GM21576 (cell line): ENCODE data around the gene MYH6.
"Not testable (repeated sequence)": the region's sequence is repeated elsewhere in the genome, so short reads cannot be mapped to it uniquely, and the experiment has no call there.

Experiments
- ATAC-seq: cut with Tn5 transposase; IDR thresholded peaks from one replicate; pipeline ENCODE4 v1.9.1; 2021; ENCODE audit warnings: mild to moderate bottlenecking, moderate library complexity; ENCODE audit not compliant: unreplicated experiment

Gene MYH6

GRCh38 chr14:23399591-23399990 is 8.5 kb downstream of the MYH6 start:
- ATAC-seq = no peak

DNA sequence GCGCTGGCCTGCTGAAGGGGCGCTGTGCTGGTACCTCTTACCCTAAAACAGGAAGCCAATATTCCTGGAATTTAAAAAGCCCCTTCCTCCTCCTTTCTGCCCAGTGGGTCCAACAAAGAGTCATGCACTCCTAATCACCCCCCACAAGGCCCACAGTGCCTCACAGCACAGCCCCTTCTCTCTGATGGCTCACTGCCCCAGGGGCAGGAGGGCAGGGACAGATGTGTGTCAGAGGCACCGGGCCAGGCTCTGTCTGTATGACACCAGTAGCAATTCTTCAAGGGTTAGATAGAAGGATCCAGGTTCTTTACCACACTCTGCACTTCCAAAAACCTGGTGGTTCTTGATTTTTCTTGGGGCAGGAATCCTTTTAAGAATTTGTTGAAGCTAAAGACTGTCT is 8.9 kb downstream of the MYH6 start:
- no peak for ATAC-seq

DNA sequence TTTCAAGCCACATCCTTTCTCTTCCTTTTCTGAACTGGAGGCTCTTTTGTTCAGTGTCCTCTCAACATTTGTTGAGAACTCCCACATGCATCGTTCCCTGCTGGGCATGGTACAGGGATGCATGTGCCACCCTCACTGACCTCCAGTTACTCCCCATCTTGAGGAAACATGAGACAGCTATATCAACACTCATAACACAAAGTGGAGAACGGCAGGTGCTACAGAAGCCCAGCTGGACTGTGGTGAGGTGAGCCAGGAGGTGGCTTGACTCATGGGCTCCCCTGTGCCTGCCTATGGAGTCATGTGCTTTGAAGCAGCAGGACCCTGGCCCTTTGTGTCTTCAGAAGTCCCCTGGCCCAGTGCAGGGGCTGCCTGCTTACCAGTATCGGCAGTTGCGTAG is 9.7 kb downstream of the MYH6 start:
- no peak for ATAC-seq

DNA sequence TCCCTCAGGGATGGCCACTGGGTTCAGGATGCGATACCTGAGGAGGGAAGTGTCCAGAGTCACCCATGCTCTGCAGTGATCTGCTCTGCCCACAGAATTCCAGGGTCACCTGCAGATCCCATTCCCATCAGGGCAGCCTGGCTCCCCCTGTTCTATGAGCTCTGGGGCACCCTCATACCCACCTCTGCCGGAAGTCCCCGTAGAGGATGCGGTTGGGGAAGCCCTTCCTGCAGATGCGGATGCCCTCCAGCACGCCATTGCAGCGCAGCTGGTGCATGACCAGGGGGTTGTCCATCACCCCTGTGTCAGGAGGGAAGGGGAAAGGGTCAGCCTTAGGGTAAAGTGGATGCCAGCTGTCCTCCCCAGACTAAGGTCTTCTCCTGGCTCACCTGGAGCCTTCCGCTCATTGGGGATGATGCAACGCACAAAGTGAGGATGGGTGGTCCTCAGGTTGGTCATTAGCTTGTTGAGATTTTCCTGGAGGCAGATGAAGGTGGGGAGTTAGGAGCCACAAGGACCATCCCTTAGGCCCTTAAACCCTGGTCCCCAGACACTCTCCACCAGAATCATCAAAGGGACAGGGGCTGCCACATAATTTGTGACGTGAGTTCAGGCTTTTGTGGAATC is 11.2 kb downstream of the MYH6 start:
- ATAC-seq = no peak

- no peak for ATAC-seq
These were observed 11.9 kb downstream of the MYH6 start for GRCh38 chr14:23396126-23396525.

DNA sequence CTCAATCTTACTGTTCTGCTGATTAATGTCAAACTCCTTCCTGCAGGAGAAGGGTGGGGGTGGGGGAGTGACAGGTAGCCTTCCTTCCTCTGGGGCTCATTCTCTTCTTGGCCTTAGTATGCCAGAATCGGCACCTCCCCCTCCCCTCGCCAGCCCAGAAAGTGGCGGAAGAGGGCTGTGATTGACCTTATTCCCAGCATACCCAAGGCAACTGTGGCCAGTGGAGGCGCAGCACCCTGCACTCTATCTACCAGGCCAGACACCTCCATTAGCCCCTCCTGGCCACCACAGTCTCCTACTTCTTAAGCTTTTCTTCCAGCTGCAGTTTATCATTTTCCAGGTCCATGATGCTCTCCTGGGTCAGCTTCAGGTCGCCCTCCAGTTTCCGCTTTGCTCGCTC is 15.5 kb downstream of the MYH6 start:
- no peak for ATAC-seq

GRCh38 chr14:23389871-23390270 is 18.2 kb downstream of the MYH6 start:
- not testable (repeated sequence) for ATAC-seq

DNA sequence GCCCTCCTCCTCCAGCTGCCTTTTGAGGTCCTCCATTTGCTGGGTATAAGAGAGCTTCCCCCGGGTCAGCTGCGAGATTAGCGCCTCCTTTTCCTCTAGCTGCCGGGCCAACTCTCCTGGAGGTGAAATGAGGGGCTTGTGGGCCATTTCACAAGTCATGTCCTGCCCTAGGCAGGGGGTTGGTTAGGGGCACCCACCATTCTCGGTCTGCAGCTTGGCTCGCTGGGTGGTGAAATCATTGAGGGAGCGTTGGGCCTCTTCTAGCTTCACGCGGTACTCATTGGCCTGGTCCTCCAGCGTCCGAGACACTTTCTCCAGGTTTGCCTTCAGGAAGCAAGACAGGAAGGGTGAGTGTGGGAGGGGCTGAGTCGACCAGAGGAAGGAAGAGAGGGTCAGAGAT is 18.7 kb downstream of the MYH6 start:
- ATAC-seq = no peak

GRCh38 chr14:23388996-23389395 is 19.1 kb downstream of the MYH6 start:
- ATAC-seq = no peak

DNA sequence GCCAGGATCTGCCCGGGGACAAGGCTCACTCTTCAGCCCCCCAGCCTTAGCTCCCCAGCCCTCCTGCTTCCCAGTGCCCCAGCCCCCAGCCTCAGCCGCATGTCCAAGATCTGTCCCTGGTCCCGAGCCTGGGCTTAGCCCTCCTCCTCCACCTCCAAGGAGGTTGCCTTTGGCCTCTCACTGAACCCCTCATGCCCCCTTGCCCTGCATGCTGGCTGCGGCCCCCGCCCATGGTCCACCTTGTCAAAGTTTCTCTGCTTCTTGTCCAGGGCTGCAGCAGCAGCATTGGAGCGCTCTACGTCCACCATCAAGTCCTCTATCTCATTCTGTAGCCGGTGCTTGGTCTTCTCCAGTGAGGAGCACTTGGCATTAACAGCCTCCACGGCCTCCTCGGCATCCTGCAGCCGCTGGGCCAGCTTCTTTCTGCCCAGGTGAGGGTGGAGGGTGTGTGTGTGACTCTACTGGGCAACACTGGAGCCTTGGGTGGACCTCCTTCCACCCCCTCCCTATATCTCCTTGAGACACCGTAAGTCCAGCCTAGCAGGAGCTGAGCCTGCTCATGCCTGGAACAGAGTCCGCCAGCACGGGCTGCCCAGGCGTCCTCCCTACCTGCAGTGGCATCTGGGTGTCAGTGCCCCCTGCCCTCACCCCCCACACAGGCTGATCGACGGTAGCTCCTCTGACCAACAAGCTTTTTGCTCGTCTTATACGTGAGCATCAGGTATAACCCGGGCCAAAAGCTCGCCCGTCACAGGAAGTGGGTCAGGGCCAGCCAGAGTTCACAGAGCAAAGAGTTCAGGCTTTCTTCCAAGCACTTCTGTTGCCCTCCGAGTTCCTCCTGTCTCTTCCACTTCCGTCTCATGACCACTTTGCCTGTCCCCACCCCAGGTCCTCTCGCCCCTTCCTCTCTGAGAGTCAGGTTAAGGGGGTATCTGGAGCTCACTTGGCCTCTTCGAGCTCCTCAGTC is 19.9 kb downstream of the MYH6 start:
- ATAC-seq = no peak

GRCh38 chr14:23386999-23387398 is 21.1 kb downstream of the MYH6 start:
- no peak for ATAC-seq

DNA sequence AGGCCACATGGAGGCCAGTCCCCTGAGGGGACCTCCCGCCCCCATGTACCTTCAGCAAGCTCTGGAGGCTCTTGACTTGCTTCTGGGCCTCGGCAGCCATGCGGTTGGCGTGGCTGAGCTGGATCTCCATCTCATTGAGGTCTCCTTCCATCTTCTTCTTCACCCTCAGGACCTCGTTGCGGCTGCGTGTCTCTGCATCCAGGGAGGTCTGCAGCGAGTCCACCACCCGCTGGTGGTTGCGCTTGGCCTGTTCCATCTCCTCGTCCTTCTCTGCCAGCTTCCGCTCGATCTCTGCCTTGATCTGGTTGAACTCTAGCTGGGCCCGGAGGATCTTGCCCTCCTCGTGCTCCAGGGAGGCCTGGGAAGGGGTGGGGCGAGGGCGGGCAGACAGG is 21.8 kb downstream of the MYH6 start:
- not testable (repeated sequence) for ATAC-seq

DNA sequence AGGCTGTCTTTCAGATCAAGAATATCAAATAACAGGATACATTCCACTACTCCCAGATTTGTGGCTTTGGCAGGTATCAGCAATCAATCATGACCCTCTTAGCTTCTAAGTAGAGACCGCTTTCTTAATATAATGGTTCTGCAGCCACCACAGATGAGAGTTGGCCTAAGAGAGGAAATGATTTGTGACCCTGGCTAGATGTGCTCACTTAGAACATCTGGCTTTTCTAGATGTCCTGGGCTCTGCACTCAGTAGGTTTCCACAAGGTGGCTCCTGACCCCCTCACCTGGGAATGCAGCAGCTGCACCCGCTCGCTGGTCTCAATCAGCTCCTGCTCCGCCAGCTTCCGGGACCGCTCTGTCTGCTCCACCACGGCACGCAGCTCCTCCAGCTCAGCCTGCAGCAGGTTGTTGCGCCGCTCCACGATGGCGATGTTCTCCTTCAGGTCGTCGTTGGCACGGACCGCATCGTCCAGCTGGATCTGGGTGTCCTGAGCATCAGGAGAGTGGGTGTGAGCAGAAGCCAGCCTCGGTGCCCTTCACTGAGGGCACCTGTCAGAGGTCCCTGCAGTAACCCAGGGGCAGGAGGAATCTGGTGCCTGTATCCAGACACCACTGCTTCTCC is 22.3 kb downstream of the MYH6 start:
- no peak for ATAC-seq

GRCh38 chr14:23385244-23385641 is 22.8 kb downstream of the MYH6 start:
- no peak for ATAC-seq

- no peak for ATAC-seq
These were observed 23.6 kb downstream of the MYH6 start for GRCh38 chr14:23384364-23385080.

DNA sequence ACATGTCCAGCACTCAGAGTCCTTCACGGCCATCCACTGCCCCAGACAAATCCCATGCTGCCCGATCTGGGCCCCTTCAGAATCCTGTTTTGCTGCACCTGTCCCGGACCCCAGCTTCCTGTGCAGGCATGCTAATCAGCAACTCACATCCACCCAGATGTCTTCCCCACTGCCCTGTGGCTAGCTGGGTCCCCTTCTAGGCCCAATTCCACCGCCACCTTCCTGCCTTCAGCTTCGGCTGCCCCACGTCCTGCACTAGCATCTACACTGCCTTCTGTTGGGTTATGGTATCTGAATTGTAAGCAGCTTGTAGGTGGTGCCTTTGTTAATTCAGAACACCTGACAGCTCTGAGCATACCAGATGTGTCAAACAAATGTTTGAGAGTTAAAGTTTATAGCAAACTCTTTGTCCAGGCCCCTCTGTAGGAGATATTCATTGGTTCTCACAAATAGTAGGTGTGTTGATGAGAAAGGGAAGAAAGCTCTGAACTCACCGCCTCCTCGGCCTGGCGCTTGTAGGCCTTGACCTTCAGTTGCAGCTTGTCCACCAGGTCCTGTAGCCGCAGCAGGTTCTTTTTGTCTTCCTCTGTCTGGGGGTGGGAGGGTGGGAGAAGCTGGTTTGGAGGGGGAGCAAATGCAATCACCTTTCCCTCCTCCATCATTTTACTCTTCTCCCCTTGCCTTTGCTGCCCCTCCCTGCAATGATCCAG is 25.2 kb downstream of the MYH6 start:
- no peak for ATAC-seq

GRCh38 chr14:23382276-23382675 is 25.8 kb downstream of the MYH6 start:
- no peak for ATAC-seq

DNA sequence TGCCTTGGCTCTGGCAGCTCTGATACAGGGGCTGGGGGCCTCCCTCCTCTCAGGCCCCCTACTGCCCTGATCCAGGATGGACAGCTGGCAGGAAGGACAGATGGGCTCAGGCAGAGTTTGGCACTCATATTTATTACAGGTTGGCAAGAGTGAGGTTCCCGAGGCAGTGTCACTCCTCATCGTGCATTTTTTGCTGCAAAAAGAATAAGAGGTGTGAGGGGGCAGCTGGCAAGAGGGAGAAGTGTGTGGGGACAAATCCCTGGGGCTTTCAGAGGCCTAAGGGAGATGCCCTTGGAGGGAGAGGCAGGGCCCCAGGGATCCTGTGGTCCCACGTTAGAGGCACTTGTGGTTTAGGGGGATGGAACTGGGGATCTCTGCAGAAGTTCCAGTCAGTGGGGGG is 26.2 kb downstream of the MYH6 start:
- no peak for ATAC-seq

DNA sequence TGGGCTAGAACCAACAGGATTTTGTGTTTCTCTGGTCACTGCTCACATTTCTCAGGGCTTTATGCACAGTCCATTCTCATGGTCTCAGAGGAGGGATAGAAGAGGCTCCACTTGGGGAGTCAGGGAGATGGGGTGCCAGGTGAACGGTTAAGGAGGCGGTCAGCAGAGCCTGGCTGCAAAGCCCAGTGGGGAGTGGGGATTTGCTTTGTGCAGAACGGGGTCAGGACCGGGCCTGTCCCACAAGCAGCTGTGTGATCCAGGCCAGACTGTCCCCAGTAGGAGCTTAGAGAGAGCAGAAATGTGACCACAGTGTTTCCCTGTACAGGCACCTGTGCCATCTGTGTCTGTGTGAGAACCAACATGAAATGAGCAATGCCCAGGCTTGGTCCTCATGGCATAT is 27.1 kb downstream of the MYH6 start:
- ATAC-seq = no peak

DNA sequence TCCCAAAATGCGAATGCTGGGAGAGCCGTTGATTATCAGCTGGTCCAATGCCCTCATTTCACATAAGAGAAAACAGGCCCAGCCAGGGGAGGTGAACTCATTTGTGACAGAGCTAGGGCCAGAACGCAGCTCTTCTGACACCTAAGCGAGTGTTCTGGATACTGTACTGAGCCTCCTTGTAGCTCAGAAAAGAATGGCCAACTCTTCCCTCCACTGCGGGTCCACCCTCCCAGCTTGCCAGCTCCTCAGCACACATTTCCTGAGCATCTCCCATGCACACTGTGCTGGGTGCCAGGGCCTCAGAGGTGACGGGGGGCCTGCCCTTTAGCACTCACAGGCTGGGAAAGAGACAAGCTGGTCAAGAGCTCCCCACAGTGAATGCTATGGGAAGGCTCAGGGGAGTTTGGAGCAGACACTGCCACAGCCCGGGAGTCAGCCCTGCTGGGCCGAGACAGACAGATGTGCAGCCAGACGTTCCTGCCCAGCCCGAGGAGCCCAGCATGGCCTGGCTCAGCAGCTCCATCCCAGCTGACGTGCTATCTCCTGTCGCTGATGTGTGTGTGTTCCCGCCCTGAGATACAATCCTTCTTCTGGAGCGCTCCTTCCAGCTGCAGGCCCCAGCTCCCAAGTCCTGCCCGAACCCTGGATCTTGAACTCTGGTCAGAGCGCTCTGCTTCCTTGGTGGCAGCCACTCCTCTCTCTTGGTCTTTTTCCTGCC is 27.7 kb downstream of the MYH6 start:
- ATAC-seq = no peak
